Endothelial cell of umbilical vein (primary cell): ENCODE results near the gene CPT1A. TPM values are rescaled to one million over a fixed set of nuclear protein-coding genes. Genes with fewer than 3 reads are reported as not detected.

Experiments used
- BruUV-seq: library from RNA; stranded (reverse); fragments of 400-500 nt; replicated peaks from 2 replicates; lab custom pipeline; 2021; lab: Mats Ljungman, UMichigan
- CTCF ChIA-PET: fragments of 300-600, 350-600 bp; sonication (Branson Sonifier 250); formaldehyde crosslinking; loops from one replicate; lab custom pipeline; 2021; ENCODE audit warnings: antibody characterized with exemption, inconsistent platforms; lab: Charles Lee
- POLR2A ChIA-PET: fragments of 300-600, 350-600 bp; sonication (Branson Sonifier 250); formaldehyde crosslinking; loops from one replicate; lab custom pipeline; 2021; ENCODE audit warnings: antibody characterized with exemption, inconsistent platforms; lab: Charles Lee
- DNase-seq: peaks from one replicate; pipeline ENCODE4 v3.0.0-alpha.2; 2011; ENCODE audit warnings: low read depth, low spot score
- FAIRE-seq: peaks from 2 replicates; lab custom pipeline; 2011; peaks lifted over from hg19 to GRCh38; lab: Jason Lieb, UNC
- H2AFZ ChIP-seq: 2 replicates; pipeline ENCODE4 v1.6.0; 2012; ENCODE audit warnings: low read depth, low read length, control low read depth, inconsistent platforms
- H3K27ac ChIP-seq: 2 replicates; pipeline ENCODE4 v1.5.1; 2011; ENCODE audit warnings: low read depth, mild to moderate bottlenecking, control low read depth, low read length, moderate library complexity; ENCODE audit not compliant: insufficient read depth
- H3K27me3 ChIP-seq, 2 experiments: 2 replicates each; pipeline versions ENCODE4 v1.6.0 to v1.6.1; 2011; ENCODE audit warnings: low read length in 2 of 2, mixed read lengths in 1 of 2; ENCODE audit not compliant: control insufficient read depth in 2 of 2, insufficient read depth in 2 of 2
- H3K36me3 ChIP-seq, 2 experiments: 2 replicates in 1 of 2; 3 replicates in 1 of 2; pipeline ENCODE4 v1.5.1; 2011; ENCODE audit warnings: low read length in 2 of 2, mild to moderate bottlenecking in 1 of 2, moderate library complexity in 1 of 2; ENCODE audit not compliant: control insufficient read depth in 2 of 2, insufficient read depth in 2 of 2; ENCODE audit errors: extremely low read depth in 1 of 2
- H3K4me1 ChIP-seq: 3 replicates; pipeline ENCODE4 v1.5.1; 2011; ENCODE audit warnings: mild to moderate bottlenecking, low read length; ENCODE audit not compliant: control insufficient read depth, insufficient read depth; ENCODE audit errors: extremely low read depth
- H3K4me2 ChIP-seq: 2 replicates; pipeline ENCODE4 v1.6.1; 2011; ENCODE audit warnings: low read length, control low read depth, mixed read lengths; ENCODE audit not compliant: insufficient read depth
- H3K4me3 ChIP-seq, 3 experiments: fragments of 200-600 bp in 1 of 3; sonication (generic), shearing (Covaris generic) in 1 of 3; replicated peaks in 1 of 3; 2 replicates each; pipeline ENCODE4 v1.5.1; 2011 to 2016; ENCODE audit warnings: control low read depth in 3 of 3, low read length in 3 of 3, mild to moderate bottlenecking in 2 of 3, inconsistent platforms in 1 of 3, low read depth in 1 of 3, moderate library complexity in 1 of 3; ENCODE audit not compliant: insufficient read depth in 1 of 3
- H3K79me2 ChIP-seq: 2 replicates; pipeline ENCODE4 v1.6.0; 2012; ENCODE audit warnings: low read length, inconsistent platforms; ENCODE audit not compliant: control insufficient read depth, insufficient read depth
- H3K9ac ChIP-seq: replicated peaks from 2 replicates; pipeline ENCODE3; 2011; ENCODE audit warnings: low read length, control low read depth; ENCODE audit not compliant: insufficient read depth; ENCODE audit errors: extremely low read depth
- H3K9me1 ChIP-seq: replicated peaks from 3 replicates; pipeline ENCODE4 v1.6.0; 2011; ENCODE audit warnings: mild to moderate bottlenecking, low read length; ENCODE audit not compliant: control insufficient read depth, insufficient read depth; ENCODE audit errors: extremely low read depth
- H3K9me3 ChIP-seq: replicated peaks from 2 replicates; pipeline ENCODE4 v1.5.1; 2012; ENCODE audit warnings: low read length, inconsistent platforms; ENCODE audit not compliant: control insufficient read depth, insufficient read depth
- H4K20me1 ChIP-seq: replicated peaks from 2 replicates; pipeline ENCODE3; 2011; ENCODE audit warnings: mild to moderate bottlenecking, low read length; ENCODE audit not compliant: control insufficient read depth, insufficient read depth; ENCODE audit errors: extremely low read depth
- CTCF ChIP-seq, 2 donors: IDR thresholded peaks; 1 replicate in 1 of 2; 2 replicates in 1 of 2; pipeline ENCODE4 v1.5.1; 2011; ENCODE audit warnings: low read length in 2 of 2, mild to moderate bottlenecking in 2 of 2, moderate library complexity in 2 of 2, control low read depth in 1 of 2, inconsistent platforms in 1 of 2, low read depth in 1 of 2; ENCODE audit not compliant: insufficient read depth in 1 of 2; ENCODE audit errors: extremely low read depth in 1 of 2
- EZH2 ChIP-seq: IDR thresholded peaks from 2 replicates; pipeline ENCODE4 v1.6.1; 2012; ENCODE audit warnings: borderline replicate concordance, low read depth, mild to moderate bottlenecking, moderate library complexity, low read length, inconsistent platforms; ENCODE audit not compliant: severe bottlenecking
- FOS ChIP-seq: IDR thresholded peaks from 2 replicates; pipeline ENCODE4 v1.6.1; 2011; ENCODE audit warnings: mild to moderate bottlenecking, low read length, moderate library complexity, borderline replicate concordance; ENCODE audit not compliant: insufficient read depth
- GATA2 ChIP-seq: IDR thresholded peaks from 2 replicates; pipeline ENCODE4 v1.7.0; 2011; ENCODE audit warnings: low read depth, mild to moderate bottlenecking, moderate library complexity, mixed read lengths, low read length; ENCODE audit not compliant: insufficient read length, insufficient read depth
- JUN ChIP-seq: IDR thresholded peaks from 2 replicates; pipeline ENCODE4 v1.6.1; 2011; ENCODE audit warnings: borderline replicate concordance, low read depth; ENCODE audit not compliant: insufficient read length, insufficient read depth
- MYC ChIP-seq: IDR thresholded peaks from one replicate; pipeline ENCODE4 v1.6.1; 2011; ENCODE audit warnings: mild to moderate bottlenecking, low read depth, low read length
- POLR2A ChIP-seq: IDR thresholded peaks from 2 replicates; pipeline ENCODE4 v1.6.1; 2012; ENCODE audit warnings: low read depth, mild to moderate bottlenecking, control low read depth, low read length
- dilution Hi-C: fragments of 300-500 bp; cut with MboI; formaldehyde crosslinking; loops from one replicate; pipeline ENCODE4 v1.15.0; 2019; ENCODE audit warnings: low sequenced_read_pairs; ENCODE audit not compliant: extremely low pct_ligation_motif_present
- intact Hi-C: fragments of 100-400 bp; cut with micrococcal nuclease; formaldehyde crosslinking; loops from one replicate; pipeline ENCODE4 v1.10.0; 2022
- polyA plus RNA-seq, 4 experiments: library from polyadenylated mRNA; depleted of rRNA in 3 of 4; stranded (reverse) in 3 of 4; unstranded in 1 of 4; fragments of >200 nt; gene quantifications; 2 replicates each; pipeline versions ENCODE4 v1.2.1 to v1.2.3, GENCODE V29; 2011 to 2012; ENCODE audit warnings: missing spikeins in 1 of 4
- total RNA-seq: library from RNA; stranded (reverse); gene quantifications from 2 replicates; pipeline ENCODE4 v1.2.3, GENCODE V29; 2021

Gene CPT1A
- total and polyA plus RNA-seq, 2 donors (not counting 3 experiments of a cell fraction or from before 2014, with no cell fraction given) = 26.3 to 62.1 TPM

GRCh38 chr11:68816917-68817419, 24.7 kb downstream of the CPT1A start:
- POLR2A ChIA-PET = no interaction called here
- Histone ChIP-seq H3K27me3 (no peaks in the 10 kb centered on the region), H3K27ac (no peak overlapping the region), H3K9ac (no peak overlapping the region), H3K4me3 (no peak overlapping the region), H4K20me1 (no peaks in the 10 kb centered on the region), H2AFZ (no peak overlapping the region), H3K4me2 (no peak overlapping the region), H3K9me3 (no peaks in the 10 kb centered on the region), H3K9me1 (no peaks in the 10 kb centered on the region), H3K79me2 (peaks cover 3% of the 10 kb centered on the region), H3K4me1 (no peaks in the 10 kb centered on the region), H3K36me3 (peaks cover 0 to 13% of the 10 kb centered on the region in 2 experiments)
- dilution Hi-C loops (no loop called here), intact Hi-C loops (no loop called here)
- FAIRE-seq (peak; percentile 26), DNase-seq (no peak)
- TF ChIP-seq GATA2 = no peak
- TF ChIP-seq CTCF (IDR thresholded peaks at IDR 0.05; ENCODE audit: extremely low read depth in 1 of 2, insufficient read depth in 1 of 2, low read depth in 1 of 2, low read length in 2 of 2) = no peak
- TF ChIP-seq JUN = no peak
- TF ChIP-seq MYC = no peak
- TF ChIP-seq EZH2 = no peak
- no peak for TF ChIP-seq POLR2A
- no peak for TF ChIP-seq FOS
- CTCF ChIA-PET = interaction anchor here (2.1 kb wide), 1 partner anchor 19 kb away, joined by 6 read pairs; no protein-coding TSS in a partner anchor
- BruUV-seq = no TSS peak
